GM19035 (cell line): Measurements from ENCODE around the gene KCNMB3.

Experiments
- ATAC-seq: cut with Tn5 transposase; IDR thresholded peaks from one replicate; pipeline ENCODE4 v1.9.1; 2021; ENCODE audit not compliant: unreplicated experiment

The KCNMB3 gene

DNA sequence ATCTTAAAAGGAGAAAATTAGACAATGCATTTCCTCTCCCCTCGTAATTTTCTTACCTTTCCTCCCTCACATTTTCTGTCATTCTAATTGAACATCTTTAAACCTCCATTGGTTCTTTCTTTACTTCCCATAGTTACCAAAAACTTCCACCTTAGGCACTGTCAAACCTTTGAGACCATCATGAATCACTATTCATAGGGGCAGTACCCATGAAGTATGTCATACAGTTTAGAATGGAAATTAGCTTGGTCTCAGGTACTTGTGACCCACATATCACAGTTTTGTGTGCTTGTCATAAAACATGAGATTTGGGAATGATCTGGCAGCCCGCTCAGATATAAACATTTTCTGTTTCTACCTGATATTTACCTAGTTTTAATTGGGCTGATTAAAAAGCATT is 50.1 kb downstream of the KCNMB3 start:
- no peak for ATAC-seq

DNA sequence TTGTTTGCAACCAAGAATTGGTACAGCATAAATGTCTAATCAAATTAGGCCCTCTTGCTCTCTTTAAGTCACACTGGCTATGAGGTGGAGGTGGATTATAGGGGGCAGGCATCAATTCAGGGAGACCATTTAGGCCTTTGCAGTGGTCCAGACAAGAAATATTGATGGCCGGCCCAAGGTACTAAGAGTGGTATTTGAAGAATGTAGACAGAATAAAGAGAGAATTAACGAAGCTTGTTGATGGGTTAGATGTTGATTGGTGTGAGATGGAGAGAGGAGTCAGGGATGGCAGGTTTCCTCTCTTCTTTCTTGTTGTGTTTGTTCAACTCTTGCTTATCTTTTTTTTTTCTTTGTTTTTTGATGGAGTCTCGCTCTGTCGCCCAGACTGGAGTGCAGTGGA is 54.2 kb downstream of the KCNMB3 start:
- no peak for ATAC-seq

DNA sequence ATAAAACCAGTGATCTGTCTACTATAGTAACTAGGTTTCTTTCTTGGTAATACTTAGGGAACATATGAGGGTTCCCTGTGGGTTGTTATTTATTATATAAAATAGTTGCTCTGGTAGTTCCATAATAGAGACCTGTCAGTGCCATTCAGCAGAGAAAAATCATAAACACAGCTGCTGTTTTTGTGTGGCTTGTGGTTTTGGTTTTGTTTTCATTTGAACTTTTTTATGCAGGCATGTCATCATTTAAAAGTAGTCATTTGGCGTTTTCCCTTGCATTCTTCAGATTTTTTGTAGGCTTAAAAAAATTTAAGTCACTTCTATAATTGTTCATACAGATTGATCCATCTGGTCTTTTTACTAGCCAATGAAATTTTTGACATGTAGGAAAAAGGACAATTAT is 54.8 kb downstream of the KCNMB3 start:
- peak; percentile 93 for ATAC-seq

DNA sequence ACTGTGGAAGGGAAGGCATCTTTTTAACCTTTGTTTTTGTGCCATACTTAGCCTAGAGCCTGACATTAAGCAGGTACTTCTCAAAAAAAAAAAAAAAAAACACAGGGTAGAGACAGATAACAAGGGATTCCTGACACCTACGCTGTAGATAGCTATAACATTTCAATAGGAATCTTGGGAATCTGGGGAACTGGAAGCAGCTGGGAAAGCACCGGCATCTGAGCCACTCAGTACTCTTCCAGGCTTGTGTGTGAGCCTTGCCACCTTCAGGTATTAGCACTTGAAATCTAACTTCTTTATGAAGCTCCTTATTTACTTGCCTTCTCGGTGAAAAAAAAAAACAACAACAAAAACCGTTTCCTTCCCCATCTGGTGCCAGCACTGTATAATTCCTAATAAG is 56.0 kb downstream of the KCNMB3 start:
- no peak for ATAC-seq
